HG03159 (cell line): ENCODE measurements around the gene NCOA5.

ENCODE experiments used
- ATAC-seq: cut with Tn5 transposase; IDR thresholded peaks from one replicate; pipeline ENCODE4 v1.9.1; 2021; ENCODE audit warnings: mild to moderate bottlenecking, moderate library complexity; ENCODE audit not compliant: unreplicated experiment

The NCOA5 gene

DNA sequence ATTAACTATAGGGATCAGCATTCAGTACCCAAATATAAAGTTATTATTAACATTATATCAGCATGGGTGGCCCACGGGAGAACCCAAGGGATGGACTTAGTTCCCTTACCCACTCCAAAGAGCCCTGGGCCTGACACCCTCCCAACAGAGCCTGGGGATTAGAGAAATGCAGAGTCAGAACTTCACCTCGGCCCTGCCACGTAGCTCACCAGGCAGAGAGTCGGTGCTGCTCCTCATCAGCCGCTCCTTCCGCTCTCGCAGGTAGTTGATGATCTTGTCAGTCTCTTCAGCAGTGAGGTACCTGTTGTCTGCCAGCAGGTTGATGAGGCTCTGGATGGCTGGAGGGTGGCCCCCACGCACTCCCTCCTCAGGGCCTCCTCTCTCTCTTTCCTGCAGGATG, 26.6 kb downstream of the NCOA5 start:
- no peak for ATAC-seq

DNA sequence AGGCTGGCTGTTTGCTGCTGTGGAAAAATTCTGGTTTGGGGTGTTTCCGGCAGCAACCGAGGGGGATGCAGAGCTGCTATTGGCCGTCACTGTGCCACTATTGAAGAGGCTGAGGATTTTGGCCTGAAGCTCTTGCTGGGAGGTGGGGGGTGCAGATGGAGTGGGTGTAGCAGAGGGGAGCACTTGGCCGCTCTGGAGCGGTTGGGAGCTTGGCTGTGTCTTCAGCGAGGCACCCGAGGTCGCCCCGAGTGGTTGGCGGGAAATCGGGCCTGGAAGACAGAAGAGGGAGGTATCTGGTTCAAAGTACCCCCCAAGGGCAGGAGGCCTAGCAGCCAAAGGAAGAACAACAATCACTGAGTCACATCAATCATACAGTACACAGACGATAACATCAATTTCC, 27.1 kb downstream of the NCOA5 start:
- no peak for ATAC-seq

DNA sequence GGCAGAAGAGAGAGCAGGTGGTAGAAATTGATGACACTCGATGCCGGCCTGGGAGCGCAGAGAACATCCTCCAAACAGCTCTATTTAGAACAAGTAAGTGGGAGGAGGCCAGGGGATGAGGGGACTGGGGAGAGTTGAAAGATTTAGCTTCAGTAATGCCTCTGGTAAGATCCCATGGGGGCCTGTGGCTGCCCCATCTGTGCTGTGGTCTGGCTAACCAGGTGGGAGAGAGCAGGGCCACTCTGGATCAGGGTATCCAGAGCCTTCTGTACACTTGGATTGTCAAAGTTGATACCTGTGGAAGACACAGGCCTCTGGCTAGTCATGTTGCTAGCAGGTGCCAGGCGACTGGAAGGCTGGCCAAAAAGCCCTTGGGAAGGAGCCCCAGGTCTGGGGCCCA, 27.6 kb downstream of the NCOA5 start:
- ATAC-seq, result no peak

DNA sequence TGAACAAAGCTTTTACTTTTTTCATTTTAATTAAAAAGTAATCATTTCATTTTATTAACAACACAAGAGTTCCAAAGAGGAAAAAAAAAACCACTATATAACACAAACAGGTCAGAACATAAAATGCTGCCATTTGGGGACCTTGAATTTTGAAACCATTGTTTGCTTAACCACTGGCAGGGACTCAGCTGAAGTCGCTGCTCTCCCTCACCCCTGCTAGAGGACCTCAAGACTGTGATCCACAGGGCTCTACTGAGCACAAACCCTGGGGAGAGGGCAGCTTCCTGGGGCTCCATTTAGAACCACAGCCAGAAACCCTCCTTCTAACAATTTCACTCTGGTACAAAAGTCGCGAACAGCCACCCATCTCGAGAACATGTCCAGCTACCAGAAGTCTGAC, 28.8 kb downstream of the NCOA5 start:
- no peak for ATAC-seq

DNA sequence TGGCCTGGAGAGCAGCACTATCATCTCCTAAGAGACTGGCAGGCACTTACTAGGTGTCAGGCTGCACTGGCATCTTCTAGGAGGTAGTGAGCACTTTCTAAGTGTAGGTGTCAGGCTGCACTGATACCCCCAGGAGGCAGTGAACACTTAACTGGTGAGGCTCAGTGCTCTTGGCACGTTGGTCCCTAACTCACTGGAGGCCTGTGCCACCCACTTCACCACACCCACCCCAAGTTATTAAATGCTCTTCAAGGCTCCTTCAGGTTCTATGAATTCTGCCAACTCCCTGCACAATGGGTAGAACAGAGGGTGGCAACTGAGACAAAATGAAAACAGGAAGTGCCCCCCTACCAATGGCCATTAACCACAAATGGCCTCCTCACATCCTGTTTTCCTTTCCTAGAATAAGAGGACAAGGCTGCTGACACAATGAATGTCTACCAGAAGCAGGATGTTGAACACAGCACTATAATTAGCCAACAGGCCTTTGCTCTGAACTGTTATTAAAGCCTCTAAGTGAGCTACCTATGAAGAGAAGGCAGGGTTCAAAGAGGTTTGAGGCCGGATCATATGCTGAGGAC, 29.4 kb downstream of the NCOA5 start:
- no peak for ATAC-seq

DNA sequence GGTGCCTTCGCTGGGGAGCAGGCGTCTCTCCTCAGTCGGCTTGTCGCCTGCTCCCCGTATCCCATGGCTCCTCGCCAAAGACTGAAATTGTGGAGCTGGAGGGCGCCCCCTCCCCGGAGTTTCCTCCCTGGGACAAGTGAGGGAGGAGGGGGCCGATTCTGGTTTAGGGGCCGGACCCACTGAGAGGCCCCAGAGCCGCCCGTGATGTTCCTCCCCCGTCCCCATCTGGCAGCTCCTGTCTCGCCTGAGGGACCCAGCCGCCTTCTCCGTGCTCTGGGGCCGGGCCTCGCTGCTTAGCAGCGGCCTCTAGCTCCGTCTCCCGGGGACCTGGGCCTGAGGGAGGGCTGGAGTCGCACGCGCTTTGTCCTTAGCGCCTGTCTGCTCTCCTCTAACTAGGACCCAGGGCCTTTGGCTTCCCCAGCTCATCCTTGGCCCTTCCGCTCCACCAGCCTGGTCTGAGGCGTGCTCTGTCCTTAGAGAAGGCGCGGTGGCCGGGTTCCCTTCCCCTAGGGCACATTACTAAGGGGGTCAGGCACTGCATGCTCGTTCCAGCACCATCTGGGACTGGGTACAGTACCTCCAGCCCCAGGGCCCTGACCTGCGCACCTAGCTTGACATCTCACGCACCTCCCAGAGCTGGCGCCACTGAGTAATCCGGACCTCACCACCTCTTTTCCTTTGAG, 31.0 kb downstream of the NCOA5 start:
- ATAC-seq, result no peak

DNA sequence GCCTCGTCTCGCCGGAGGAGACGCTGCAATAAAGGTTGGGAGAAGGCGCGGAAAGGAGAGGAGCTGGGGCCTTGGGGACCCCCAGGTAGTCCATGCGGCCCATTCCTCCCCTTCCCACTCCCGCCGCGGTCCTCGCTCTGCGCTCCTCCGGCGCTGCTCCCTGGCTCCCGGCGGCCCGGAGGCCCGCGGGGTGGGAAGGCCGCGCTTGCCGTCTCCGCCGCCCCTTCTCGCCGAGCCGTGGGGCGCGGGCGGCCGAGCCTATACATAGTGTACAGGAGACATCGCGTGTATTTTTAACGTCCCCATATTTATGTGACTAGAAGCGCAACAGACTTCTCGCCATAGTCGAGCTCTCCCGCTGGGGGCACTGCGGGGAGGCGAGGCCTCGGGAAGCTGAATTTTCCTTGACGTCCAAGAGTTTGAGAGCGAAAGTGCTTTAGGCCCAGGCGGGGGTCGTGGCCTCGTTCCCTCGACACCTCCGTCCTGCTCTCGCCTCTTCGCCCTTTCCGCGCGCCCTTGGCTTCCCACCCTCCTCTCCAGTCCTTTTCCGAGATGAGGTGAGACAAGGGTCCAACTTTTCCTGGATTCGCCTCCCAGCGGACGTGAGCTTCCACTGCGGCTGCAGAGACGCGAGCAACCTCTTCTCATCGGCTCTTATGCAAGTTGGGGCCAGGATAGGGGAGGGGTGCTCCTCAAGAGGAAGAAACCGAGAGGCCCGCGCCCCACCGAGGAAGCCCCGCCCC, 31.7 kb downstream of the NCOA5 start:
- no peak for ATAC-seq

DNA sequence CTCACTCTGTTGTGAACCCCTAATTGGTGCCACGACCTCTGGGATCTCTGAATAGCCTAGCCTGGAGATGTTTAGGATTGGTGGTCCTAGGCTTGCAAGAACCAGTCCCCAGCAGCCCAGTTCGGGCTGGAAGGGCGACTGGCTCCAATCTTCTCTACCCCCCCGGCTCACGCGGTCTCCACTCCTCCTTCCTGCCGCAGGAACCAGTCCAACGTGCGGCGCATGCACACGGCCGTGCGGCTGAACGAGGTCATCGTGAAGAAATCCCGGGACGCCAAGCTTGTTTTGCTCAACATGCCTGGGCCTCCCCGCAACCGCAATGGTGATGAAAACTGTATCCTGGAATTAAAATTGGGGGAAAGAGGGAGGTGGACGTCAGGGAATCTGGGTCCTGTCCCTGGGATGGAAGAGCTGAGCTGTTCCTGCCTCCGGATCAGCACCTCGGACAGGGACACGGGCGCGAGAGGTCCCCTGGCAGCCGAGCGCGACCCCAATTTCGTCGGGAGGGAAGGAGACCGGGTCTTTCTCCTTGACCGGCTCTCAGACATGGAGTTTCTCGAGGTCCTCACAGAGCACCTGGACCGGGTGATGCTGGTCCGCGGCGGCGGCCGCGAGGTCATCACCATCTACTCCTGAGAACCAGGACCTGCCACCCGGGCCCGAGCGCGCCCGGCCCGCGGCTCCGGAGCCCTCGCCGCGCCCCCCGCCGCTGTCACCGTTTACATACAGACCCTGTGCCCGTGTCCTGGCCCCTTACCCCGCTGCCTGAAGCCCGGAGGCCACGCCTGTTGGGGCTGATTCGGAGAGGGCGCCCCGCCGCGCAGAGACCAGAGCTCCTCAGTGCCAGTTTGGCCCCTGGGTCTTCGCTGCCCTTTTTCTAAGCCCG, 32.5 kb downstream of the NCOA5 start:
- ATAC-seq, result no peak

DNA sequence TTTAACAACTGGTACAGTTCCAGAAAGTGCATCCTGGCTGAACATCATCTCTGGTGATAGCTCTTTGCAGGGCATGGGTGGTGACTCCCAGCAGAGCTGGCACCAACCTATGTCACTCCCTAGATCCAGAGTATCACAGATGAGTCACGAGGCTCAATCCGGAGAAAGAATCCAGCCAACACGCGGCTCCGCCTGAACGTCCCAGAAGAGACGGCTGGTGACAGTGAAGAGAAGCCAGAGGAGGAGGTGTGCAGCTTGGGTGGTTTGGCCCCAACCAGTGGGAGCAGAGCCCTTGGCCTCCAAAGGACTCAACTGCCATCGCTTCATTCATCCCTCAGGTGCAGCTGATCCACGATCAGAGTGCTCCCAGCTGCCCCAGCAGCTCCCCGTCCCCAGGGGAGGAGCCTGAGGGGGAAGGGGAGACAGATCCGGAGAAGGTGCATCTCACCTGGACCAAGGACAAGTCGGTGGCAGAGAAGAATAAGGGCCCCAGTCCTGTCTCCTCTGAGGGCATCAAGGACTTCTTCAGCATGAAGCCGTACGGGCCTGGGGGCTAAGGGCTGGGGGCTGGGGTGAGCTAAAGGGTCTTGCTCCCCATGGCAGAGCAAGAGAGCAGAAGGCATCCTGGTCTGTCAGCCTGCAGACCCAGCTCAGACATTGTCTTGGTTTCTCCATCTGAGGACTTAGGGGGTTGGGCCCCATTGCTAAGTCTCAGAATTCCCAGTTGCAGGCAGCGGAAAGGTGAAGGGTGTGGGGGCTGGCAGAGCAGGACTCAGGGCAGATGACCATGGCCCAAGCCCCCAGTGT, 33.5 kb downstream of the NCOA5 start:
- ATAC-seq, result no peak

DNA sequence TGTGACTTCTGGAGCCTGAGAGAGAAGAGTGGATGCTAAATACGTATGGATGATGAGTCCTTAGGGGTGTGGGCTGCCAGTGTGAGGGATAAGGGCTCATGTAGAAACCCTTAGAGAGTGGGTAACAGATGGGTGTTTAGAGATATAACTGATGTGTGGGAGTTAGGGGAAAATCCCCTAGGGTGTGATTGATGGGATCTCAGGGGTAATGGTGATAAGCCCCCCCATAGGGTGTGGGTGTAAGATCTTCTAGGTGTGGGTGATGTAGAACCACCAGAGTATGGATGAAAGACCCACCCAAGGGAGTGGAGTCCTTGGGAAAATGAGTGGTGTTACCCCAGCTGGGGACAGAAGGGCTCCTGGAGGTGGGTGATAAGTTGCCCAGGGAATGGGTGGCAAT, 34.5 kb downstream of the NCOA5 start:
- ATAC-seq, result no peak

DNA sequence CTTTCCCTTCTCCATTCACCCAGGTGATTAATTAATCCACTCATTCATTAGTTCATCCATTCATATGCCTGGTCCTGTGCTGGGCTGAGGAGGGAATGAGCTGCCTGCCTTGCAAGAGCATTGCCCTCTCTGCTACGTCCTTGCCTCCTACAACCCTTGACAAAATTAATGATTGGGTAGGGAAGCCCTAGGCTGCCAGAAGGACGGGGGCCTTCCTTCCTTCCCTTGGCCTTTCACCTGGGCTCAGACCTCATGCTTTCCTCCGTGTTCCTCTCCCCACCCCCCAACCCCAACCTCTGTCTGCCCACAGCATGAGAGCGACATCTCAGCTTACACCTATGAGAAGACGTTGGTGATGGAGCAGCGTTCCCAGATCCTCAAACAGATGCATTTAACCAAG, 35.2 kb downstream of the NCOA5 start:
- no peak for ATAC-seq

DNA sequence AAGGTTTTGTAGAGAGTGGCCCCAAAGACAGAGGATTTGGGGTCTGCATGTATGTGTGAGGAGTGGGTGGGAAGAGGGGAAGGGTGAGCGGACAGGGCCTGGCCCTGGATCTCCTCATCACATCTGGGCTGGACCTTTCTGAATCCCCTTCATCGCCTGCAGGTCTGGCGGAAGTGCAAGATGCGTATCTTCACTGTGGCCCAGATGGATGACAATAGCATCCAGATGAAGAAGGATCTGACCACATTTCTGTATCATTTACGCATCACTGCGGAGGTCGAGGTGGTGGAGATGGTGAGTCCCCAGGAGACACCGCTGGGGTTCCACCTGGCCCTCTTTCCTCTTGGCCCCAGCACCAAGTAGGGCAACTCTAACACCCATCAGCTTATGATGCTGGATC, 36.3 kb downstream of the NCOA5 start:
- ATAC-seq, result no peak

DNA sequence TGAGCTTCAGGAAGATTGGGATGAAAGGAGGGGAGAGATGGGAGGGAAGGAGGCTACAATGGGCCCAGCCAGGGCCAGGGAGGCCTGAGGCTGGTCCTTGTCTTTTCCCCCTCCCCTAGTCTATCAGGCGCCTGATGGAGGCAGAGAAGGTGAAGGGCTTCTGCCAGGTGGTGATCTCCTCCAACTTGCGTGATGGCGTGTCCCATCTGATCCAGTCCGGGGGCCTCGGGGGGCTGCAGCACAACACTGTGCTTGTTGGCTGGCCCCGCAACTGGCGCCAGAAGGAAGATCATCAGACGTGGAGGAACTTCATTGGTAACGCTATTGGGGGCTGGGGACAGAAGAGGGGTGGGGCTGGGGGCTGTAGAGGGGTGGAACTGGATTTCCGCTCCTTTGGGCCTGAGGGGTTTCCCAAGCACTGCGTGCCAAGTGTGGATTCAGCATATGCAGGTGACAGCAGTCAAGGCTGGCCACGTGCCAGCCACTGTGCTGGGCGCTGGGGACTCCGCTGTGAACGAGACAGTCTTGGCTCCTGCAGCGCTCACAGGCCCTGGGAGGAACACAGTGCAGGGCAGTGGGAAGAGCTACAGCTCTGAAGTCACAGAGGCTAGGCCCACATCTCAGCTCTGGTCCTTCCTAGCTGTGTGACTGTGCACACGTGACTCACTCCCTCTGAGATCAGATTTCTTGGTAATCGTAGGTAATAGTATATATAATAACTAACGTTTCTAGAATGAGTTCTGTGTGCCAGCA, 38.0 kb downstream of the NCOA5 start:
- ATAC-seq, result no peak

DNA sequence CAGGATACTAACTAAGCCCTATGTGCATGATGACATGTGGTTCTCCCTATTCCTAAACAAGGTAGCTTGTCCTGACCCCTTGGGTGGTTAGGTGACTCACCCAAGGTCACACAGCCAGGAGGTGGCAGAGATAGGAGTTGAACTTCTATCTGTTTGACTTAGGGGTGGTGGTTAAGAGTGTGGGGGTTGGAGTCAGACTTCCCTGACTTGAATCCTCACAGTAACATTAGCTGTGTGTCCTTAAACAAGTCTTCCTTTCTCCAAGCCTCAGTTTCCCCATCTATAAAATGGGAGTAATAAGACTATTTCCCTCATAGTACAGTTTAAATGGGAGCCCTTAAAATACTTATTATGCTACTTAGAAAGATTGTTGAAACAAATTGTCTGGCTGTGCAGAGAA, 38.9 kb downstream of the NCOA5 start:
- no peak for ATAC-seq

DNA sequence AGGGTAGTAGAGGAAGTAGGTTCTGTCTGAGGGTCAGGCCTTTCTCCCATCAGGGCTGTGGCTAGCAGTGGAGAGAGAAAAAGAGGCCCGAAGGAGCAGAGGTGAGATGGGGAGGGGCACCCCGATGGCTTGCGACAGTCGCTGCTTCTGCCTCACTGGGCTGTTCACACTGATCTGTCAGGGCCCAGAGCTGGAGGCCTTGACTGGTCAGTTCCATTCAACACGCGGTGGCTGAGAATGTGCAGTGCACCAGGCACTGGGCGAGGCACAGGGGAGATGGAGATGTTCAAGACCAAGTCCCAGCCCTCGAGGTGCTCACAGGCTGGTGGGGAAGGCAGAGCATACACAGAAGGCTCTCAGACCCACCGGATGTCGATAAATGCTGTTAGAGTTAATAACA, 39.3 kb downstream of the NCOA5 start:
- ATAC-seq, result no peak

DNA sequence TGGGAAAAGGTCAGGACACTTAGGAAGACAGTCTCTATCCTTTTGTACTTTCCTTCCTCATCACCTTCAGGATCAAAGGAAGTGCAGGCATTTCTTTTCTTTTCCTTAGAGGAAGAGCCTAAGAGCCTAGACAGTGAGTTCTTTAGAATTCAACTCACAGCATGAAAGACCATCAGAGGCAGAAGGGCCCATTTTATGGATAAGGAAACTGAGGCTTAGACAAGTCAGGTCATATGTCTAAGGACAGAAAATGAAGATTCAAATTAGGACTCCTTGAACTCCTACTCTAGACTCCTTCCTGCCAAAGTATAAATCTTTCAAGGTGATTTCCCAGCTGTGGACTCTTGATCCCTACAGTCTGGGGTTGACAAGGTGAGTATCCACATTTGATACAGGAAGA, 39.9 kb downstream of the NCOA5 start:
- no peak for ATAC-seq

DNA sequence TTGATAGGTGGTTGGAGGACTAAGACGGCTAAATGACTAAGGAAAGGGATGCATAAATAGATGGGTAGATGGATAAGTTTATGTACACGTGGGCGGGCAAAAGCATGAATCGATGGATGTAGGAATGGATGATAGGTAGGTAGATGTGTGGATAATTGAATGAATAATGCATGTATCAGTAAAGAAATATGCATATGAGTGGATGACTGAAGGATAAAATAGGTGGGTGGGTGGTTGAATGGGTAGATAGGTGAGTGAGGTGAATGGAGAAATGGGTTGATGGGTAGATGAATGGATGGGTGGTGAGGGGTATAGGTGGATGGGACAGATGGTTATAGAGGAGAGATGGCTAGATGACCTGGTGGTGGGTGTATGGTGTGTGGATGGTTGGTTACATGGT, 40.6 kb downstream of the NCOA5 start:
- ATAC-seq, result no peak

DNA sequence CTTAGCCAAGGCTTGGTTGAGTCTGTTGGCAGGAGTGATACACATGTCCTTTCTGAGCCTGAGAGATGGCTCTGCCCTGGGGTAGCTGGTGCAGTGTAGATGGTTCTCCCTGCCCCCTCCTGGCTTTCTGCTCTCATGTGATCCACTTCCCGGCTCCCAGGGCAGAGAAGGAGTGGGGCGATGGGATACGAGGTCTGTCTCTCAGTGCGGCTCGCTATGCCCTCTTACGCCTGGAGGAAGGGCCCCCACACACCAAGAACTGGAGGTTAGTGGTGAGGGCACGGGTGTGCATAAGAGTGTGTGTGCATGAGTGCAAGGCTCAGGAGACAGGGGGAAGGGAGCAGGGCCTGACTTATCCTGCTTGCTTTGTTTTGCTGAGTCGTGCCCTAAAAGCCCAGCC, 41.9 kb downstream of the NCOA5 start:
- no peak for ATAC-seq

DNA sequence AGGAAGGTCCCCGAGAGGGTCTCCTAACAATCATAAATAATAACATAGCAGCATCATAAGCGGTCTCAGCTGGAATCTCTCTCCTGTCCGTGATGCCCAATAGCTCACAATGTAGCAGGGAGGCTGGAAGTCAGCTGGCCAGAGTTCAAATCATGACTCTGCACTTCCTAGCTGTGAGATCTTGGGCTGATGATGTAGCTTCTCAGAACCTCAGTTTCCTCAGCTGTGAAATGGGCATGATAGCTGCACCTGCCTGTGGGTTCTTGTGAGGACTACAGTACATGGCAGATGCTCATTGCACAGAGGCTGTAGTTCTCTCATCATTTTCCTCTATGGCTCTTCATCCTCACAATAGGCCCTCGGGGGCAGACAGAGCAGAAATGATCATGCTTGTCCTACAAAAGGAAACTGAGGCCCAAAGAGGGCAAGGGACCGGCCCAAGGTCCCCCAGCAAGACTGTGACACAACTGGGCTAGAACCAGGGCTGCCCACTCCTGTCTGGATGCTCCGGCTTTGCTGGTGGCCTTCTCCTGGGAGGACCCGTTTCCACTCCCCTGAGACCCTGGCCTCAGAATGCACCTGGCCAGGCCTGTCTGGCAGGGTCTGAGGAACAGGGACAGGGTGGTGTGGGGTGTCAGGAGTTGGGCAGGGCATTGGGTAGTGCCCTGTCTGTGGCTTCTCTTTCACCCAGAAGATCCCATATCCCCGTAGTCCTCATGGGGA, 43.0 kb downstream of the NCOA5 start:
- ATAC-seq, result no peak
